Keratinocyte (primary cell): ENCODE results near the gene RETREG3.

Experiments used
- CTCF ChIP-seq, 3 experiments: IDR thresholded peaks in 1 of 3; conservative IDR thresholded peaks in 1 of 3; optimal IDR thresholded peaks in 1 of 3; 2 replicates in 2 of 3; 3 replicates in 1 of 3; pipeline versions ENCODE3 to v1.5.1; 2011; ENCODE audit warnings: low read length in 3 of 3, mild to moderate bottlenecking in 3 of 3, moderate library complexity in 2 of 3, control low read depth in 1 of 3, inconsistent platforms in 1 of 3; ENCODE audit not compliant: insufficient read depth in 2 of 3; ENCODE audit errors: extremely low read depth in 1 of 3
- EZH2 ChIP-seq: IDR thresholded peaks from one replicate; pipeline ENCODE4 v1.6.1; 2012; ENCODE audit warnings: inconsistent platforms, mild to moderate bottlenecking, low read length, moderate library complexity

- TF ChIP-seq CTCF (optimal IDR thresholded peaks at IDR 0.05 in 1 of 3, IDR thresholded peaks at IDR 0.05 in 1 of 3, conservative IDR thresholded peaks at IDR 0.05 in 1 of 3; ENCODE audit: extremely low read depth in 1 of 3, insufficient read depth in 2 of 3, low read length in 3 of 3) (no peak), EZH2 (no peak)
These were observed 65.7 kb downstream of the RETREG3 start for GRCh38 chr17:42543190-42544079.
